Suprapubic skin (tissue), 4 donors: Measurements from ENCODE around the gene B3GLCT. TPM values are rescaled to one million over a fixed set of nuclear protein-coding genes. Genes with fewer than 3 reads are reported as not detected.

Experiments
- DNase-seq, 2 donors: peaks; one replicate each; pipeline ENCODE4 v3.0.0-alpha.2; 2019; ENCODE audit warnings: low spot score in 2 of 2
- H3K27ac ChIP-seq: fragments of 200-600 bp; sonication (generic); one replicate; pipeline ENCODE4 v1.5.1; 2019
- H3K27me3 ChIP-seq: fragments of 200-600 bp; sonication (generic); one replicate; pipeline ENCODE4 v1.5.1; 2019
- H3K36me3 ChIP-seq: fragments of 200-600 bp; sonication (generic); one replicate; pipeline ENCODE4 v1.5.1; 2019
- H3K4me1 ChIP-seq: fragments of 200-600 bp; sonication (generic); one replicate; pipeline ENCODE4 v1.5.1; 2019
- H3K4me3 ChIP-seq: fragments of 200-600 bp; sonication (generic); one replicate; pipeline ENCODE4 v1.5.1; 2019; ENCODE audit warnings: mild to moderate bottlenecking
- H3K9me3 ChIP-seq: fragments of 200-600 bp; sonication (generic); one replicate; pipeline ENCODE4 v1.5.1; 2019
- EP300 ChIP-seq: sonication (generic); formaldehyde crosslinking; IDR thresholded peaks from one replicate; pipeline ENCODE4 v1.6.1; 2017; ENCODE audit warnings: antibody characterized with exemption
- POLR2A ChIP-seq, 2 donors: fragments of 450-650 bp; IDR thresholded peaks; one replicate each; pipeline ENCODE4 v1.6.1; 2017; ENCODE audit warnings: antibody characterized with exemption in 2 of 2, mild to moderate bottlenecking in 2 of 2, moderate library complexity in 2 of 2
- POLR2AphosphoS5 ChIP-seq, 3 donors: sonication (generic); formaldehyde crosslinking; IDR thresholded peaks; one replicate each; pipeline ENCODE4 v1.6.1; 2017; ENCODE audit warnings: antibody characterized with exemption in 3 of 3
- WGBS: methylation state at CpG from one replicate; pipeline ENCODE4 v1.1.5; 2018; 5-methylcytosine and 5-hydroxymethylcytosine counted together
- total RNA-seq, 4 donors: library from RNA; depleted of rRNA; stranded (reverse); fragments of >200 nt; gene quantifications; one replicate each; pipeline ENCODE4 v1.1.0, GENCODE V29; 2016
- TF ChIP-seq, protein P1 (sequence below), 2 donors: fragments of 200-600 bp in 1 of 2; fragments of 450-650 bp in 1 of 2; sonication (generic) in 1 of 2; IDR thresholded peaks; one replicate each; pipeline ENCODE4 v1.5.1; 2016 to 2019; ENCODE audit warnings: antibody characterized with exemption in 2 of 2, mild to moderate bottlenecking in 1 of 2, moderate library complexity in 1 of 2

Gene B3GLCT
- total RNA-seq, 4 donors from 2014 or later, result 3.0 to 6.5 (median 6.0) TPM

DNA sequence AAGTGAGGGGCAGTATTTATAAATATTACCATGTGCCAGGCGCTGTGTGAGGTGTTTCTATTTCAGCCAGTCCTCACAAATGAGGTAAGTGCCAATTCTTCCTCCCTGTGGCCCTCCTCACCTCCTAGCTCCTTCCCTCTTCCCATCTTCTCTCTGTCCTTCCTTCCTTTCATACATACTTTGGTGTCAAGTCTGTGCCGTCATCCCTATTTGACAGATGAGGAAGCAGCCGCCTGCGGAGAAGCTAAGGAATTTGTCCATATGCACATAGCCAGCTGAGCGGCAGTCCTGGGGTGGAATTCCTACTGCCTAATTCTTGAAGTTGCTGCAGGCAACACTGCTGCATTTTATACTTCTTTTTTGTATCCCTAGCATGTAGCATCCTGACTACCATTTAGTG is 150.8 kb downstream of the B3GLCT start:
- Histone ChIP-seq H3K9me3 (no peaks in the 10 kb centered on the region), H3K4me3 (no peak overlapping the region), H3K36me3 (no peaks in the 10 kb centered on the region), H3K27me3 (peaks cover 13% of the 10 kb centered on the region), H3K4me1 (no peaks in the 10 kb centered on the region), H3K27ac (no peak overlapping the region)
- WGBS, result 54% methylated on average over 5 of the region's 5 CpGs
- no peak for DNase-seq
- TF ChIP-seq EP300 (no peak), POLR2AphosphoS5 (IDR thresholded peaks at IDR 0.05) (no peak), POLR2A (IDR thresholded peaks at IDR 0.05) (no peak)
- TF ChIP-seq, protein P1, sequence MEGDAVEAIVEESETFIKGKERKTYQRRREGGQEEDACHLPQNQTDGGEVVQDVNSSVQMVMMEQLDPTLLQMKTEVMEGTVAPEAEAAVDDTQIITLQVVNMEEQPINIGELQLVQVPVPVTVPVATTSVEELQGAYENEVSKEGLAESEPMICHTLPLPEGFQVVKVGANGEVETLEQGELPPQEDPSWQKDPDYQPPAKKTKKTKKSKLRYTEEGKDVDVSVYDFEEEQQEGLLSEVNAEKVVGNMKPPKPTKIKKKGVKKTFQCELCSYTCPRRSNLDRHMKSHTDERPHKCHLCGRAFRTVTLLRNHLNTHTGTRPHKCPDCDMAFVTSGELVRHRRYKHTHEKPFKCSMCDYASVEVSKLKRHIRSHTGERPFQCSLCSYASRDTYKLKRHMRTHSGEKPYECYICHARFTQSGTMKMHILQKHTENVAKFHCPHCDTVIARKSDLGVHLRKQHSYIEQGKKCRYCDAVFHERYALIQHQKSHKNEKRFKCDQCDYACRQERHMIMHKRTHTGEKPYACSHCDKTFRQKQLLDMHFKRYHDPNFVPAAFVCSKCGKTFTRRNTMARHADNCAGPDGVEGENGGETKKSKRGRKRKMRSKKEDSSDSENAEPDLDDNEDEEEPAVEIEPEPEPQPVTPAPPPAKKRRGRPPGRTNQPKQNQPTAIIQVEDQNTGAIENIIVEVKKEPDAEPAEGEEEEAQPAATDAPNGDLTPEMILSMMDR (IDR thresholded peaks at IDR 0.05), result no peak

- H3K27me3 ChIP-seq, result peaks cover 13% of the 10 kb centered on the region
- WGBS, result 79% methylated on average over 2 of the region's 2 CpGs
- H3K4me3 ChIP-seq, result no peak overlapping the region
- no peak overlapping the region for H3K27ac ChIP-seq
- no peak for DNase-seq
- TF ChIP-seq POLR2A (IDR thresholded peaks at IDR 0.05), result no peak
- TF ChIP-seq, protein P1 (IDR thresholded peaks at IDR 0.05), result no peak
- no peak for TF ChIP-seq EP300
- no peak for TF ChIP-seq POLR2AphosphoS5 (IDR thresholded peaks at IDR 0.05)
- no peaks in the 10 kb centered on the region for H3K9me3 ChIP-seq
- no peaks in the 10 kb centered on the region for H3K36me3 ChIP-seq
- H3K4me1 ChIP-seq, result no peaks in the 10 kb centered on the region
These were observed 151.6 kb downstream of the B3GLCT start for GRCh38 chr13:31351376-31351775.

GRCh38 chr13:31352467-31352866 is 152.7 kb downstream of the B3GLCT start:
- no peak for DNase-seq
- TF ChIP-seq POLR2AphosphoS5 (IDR thresholded peaks at IDR 0.05) (no peak), POLR2A (IDR thresholded peaks at IDR 0.05) (no peak), EP300 (no peak)
- TF ChIP-seq, protein P1 (IDR thresholded peaks at IDR 0.05), result no peak
- no peaks in the 10 kb centered on the region for H3K4me1 ChIP-seq
- no peak overlapping the region for H3K4me3 ChIP-seq
- WGBS, result 35% methylated on average over 13 of the region's 24 CpGs
- H3K9me3 ChIP-seq, result no peaks in the 10 kb centered on the region
- H3K27me3 ChIP-seq, result peaks cover 13% of the 10 kb centered on the region
- H3K36me3 ChIP-seq, result no peaks in the 10 kb centered on the region
- no peak overlapping the region for H3K27ac ChIP-seq

DNA sequence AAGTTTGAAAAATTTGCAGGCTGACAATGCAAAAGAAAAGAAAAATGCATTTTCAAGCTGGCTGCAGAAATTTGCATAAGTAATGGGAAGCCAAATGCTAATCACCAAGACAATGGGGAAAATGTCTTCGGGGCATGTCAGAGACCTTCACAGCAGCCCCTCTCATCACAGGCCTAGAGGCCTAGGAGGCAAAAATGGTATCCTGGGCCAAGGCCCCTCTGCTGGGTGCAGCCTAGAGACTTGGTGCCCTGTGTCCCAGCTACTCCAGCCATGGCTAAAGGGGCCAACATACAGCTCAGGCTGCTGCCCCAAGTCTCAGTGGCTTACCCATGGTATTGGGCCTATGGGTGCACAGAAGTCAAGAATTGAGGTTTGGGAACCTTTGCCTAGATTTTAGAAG is 155.2 kb downstream of the B3GLCT start:
- TF ChIP-seq POLR2AphosphoS5 (IDR thresholded peaks at IDR 0.05) (no peak), POLR2A (IDR thresholded peaks at IDR 0.05) (no peak), EP300 (no peak)
- TF ChIP-seq, protein P1 (IDR thresholded peaks at IDR 0.05), result no peak
- Histone ChIP-seq H3K27ac (no peak overlapping the region), H3K9me3 (no peaks in the 10 kb centered on the region), H3K27me3 (peaks cover 13% of the 10 kb centered on the region), H3K36me3 (no peaks in the 10 kb centered on the region), H3K4me3 (no peak overlapping the region), H3K4me1 (no peaks in the 10 kb centered on the region)
- 100% methylated on average over 1 of the region's 1 CpG for WGBS
- DNase-seq, result no peak

- TF ChIP-seq, protein P1 (IDR thresholded peaks at IDR 0.05), result no peak
- no peak for TF ChIP-seq POLR2A (IDR thresholded peaks at IDR 0.05)
- no peak for TF ChIP-seq POLR2AphosphoS5 (IDR thresholded peaks at IDR 0.05)
- TF ChIP-seq EP300, result no peak
- 88% methylated on average over 3 of the region's 3 CpGs for WGBS
- Histone ChIP-seq H3K4me1 (no peaks in the 10 kb centered on the region), H3K27me3 (peaks cover 10% of the 10 kb centered on the region), H3K4me3 (no peak overlapping the region), H3K27ac (no peak overlapping the region), H3K36me3 (no peaks in the 10 kb centered on the region), H3K9me3 (no peaks in the 10 kb centered on the region)
- DNase-seq, result no peak
These were observed 157.2 kb downstream of the B3GLCT start for GRCh38 chr13:31356991-31357390.
